Measurements from ENCODE around the gene CAPN13. TPM values are rescaled to one million over a fixed set of nuclear protein-coding genes. Genes with fewer than 3 reads are reported as not detected.

The CAPN13 gene
- total RNA-seq, 1 donor from 2014 or later: not detected

DNA sequence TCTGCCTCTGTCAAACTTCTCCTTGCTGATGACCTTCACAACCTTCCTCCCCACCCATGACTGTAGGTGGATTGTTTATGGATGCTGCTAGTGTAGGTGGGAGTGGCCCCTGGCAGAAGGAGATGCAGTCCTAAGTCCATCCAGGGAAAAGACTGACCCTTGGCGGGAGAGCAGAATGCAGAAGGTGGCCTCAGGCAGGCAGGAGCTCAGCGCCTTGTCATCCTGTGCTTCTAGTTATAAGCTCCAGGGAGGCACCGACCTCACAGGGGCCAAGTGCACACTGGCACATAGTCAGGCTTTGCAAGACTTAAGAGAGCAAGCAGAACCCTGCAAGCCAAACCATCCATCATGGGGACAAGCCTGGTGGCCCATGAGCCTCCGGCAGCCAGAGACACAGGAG lies 74.4 kb downstream of the CAPN13 start:
- no peak for DNase-seq (ENCODE audit: low spot score in 2 of 2, unreplicated experiment in 2 of 2)
- H3K4me3 Mint-ChIP-seq: no peak overlapping the region
- H3K36me3 Mint-ChIP-seq: no peaks in the 10 kb centered on the region
- no peak overlapping the region for H3K27ac Mint-ChIP-seq
- TF ChIP-seq, protein P1, sequence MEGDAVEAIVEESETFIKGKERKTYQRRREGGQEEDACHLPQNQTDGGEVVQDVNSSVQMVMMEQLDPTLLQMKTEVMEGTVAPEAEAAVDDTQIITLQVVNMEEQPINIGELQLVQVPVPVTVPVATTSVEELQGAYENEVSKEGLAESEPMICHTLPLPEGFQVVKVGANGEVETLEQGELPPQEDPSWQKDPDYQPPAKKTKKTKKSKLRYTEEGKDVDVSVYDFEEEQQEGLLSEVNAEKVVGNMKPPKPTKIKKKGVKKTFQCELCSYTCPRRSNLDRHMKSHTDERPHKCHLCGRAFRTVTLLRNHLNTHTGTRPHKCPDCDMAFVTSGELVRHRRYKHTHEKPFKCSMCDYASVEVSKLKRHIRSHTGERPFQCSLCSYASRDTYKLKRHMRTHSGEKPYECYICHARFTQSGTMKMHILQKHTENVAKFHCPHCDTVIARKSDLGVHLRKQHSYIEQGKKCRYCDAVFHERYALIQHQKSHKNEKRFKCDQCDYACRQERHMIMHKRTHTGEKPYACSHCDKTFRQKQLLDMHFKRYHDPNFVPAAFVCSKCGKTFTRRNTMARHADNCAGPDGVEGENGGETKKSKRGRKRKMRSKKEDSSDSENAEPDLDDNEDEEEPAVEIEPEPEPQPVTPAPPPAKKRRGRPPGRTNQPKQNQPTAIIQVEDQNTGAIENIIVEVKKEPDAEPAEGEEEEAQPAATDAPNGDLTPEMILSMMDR (IDR thresholded peaks at IDR 0.05; ENCODE audit: unreplicated experiment): no peak
- peaks cover 19% of the 10 kb centered on the region for H3K27me3 Mint-ChIP-seq (ENCODE audit: low read depth)
- no peaks in the 10 kb centered on the region for H3K9me3 Mint-ChIP-seq
- no peaks in the 10 kb centered on the region for H3K4me1 Mint-ChIP-seq

- no peak for DNase-seq (ENCODE audit: low spot score in 2 of 2, unreplicated experiment in 2 of 2)
- TF ChIP-seq, protein P1 (IDR thresholded peaks at IDR 0.05; ENCODE audit: unreplicated experiment): no peak
- no peak overlapping the region for H3K27ac Mint-ChIP-seq
Measured at GRCh38 chr2:30732376-30732775, 74.9 kb downstream of the CAPN13 start.

GRCh38 chr2:30731706-30732105 lies 75.5 kb downstream of the CAPN13 start:
- DNase-seq (ENCODE audit: low spot score in 2 of 2, unreplicated experiment in 2 of 2): no peak
- no peak overlapping the region for H3K27ac Mint-ChIP-seq
- H3K27me3 Mint-ChIP-seq (ENCODE audit: low read depth): peaks cover 27% of the 10 kb centered on the region
- no peaks in the 10 kb centered on the region for H3K4me1 Mint-ChIP-seq
- no peak overlapping the region for H3K4me3 Mint-ChIP-seq
- H3K9me3 Mint-ChIP-seq: no peaks in the 10 kb centered on the region
- TF ChIP-seq, protein P1 (IDR thresholded peaks at IDR 0.05; ENCODE audit: unreplicated experiment): no peak
- no peaks in the 10 kb centered on the region for H3K36me3 Mint-ChIP-seq

More at GRCh38 chr2:30732376-30732775, 74.9 kb downstream of the CAPN13 start:
- no peaks in the 10 kb centered on the region for H3K36me3 Mint-ChIP-seq
- no peaks in the 10 kb centered on the region for H3K9me3 Mint-ChIP-seq
- peaks cover 20% of the 10 kb centered on the region for H3K27me3 Mint-ChIP-seq (ENCODE audit: low read depth)
- H3K4me3 Mint-ChIP-seq: no peak overlapping the region
- no peaks in the 10 kb centered on the region for H3K4me1 Mint-ChIP-seq

GRCh38 chr2:30730736-30731647 lies 76.3 kb downstream of the CAPN13 start:
- Mint-ChIP-seq H3K4me3 (no peak overlapping the region), H3K36me3 (no peaks in the 10 kb centered on the region), H3K9me3 (no peaks in the 10 kb centered on the region), H3K27me3 (ENCODE audit: low read depth) (peaks cover 27% of the 10 kb centered on the region), H3K27ac (no peak overlapping the region), H3K4me1 (no peaks in the 10 kb centered on the region)
- TF ChIP-seq, protein P1 (IDR thresholded peaks at IDR 0.05; ENCODE audit: unreplicated experiment): no peak
- DNase-seq (ENCODE audit: low spot score in 2 of 2, unreplicated experiment in 2 of 2): no peak

DNA sequence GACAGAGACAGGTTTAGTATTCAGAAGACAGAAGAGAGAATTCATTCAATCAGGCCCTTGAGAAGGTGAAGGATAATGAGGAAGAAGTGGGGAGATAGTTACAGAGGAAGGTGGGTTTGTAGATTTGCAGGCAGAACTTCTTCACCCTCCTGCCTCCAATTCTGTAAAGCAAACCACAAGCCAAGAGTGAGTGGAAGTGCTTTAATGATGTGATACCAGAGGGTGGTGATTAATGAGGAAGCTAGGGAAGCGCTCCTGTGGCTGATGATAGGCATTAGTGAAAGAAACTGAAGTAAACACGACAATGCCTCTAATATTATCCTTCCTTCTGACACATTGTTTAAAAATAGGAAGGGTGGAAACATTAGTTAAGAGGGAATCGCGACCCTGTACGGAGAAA lies 78.2 kb downstream of the CAPN13 start:
- Mint-ChIP-seq H3K36me3 (no peaks in the 10 kb centered on the region), H3K9me3 (no peaks in the 10 kb centered on the region), H3K27me3 (ENCODE audit: low read depth) (peaks cover 32% of the 10 kb centered on the region), H3K4me3 (no peak overlapping the region), H3K4me1 (no peaks in the 10 kb centered on the region), H3K27ac (no peak overlapping the region)
- DNase-seq (ENCODE audit: low spot score in 2 of 2, unreplicated experiment in 2 of 2): no peak
- TF ChIP-seq, protein P1 (IDR thresholded peaks at IDR 0.05; ENCODE audit: unreplicated experiment): no peak
